ENCODE measurements around the gene EPB41. TPM values are rescaled to one million over a fixed set of nuclear protein-coding genes. Genes with fewer than 3 reads are reported as not detected.

Gene EPB41
- total and polyA plus RNA-seq, 9 of the 15 experiments (the other 6 are each of a cell fraction or from before 2014, with no cell fraction given) = 3.7 to 213 (median 141) TPM

DNA sequence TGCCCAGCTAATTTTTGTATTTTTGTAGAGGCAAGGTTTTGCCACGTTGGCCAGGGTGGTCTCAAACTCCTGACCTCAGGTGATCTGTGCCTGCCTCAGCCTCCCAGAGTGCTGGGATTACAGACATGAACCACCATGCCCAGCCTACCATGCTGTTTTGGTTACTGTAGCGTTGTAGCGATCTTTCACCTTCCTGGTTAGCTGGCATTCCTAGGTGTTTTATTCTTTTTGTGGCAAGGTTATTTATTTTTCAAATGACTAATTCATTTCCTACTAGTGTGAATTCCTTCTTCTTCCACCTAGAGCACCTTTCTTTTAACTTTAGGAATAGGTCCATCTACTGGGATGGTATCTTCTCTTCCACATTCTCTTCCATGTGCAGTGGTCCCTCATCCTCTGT, 180.1 kb downstream of the EPB41 start:
- H3K4me2 ChIP-seq (ENCODE audit: insufficient read depth, low read length) = no peak overlapping the region
- H3K9ac ChIP-seq (ENCODE audit: insufficient read depth in 1 of 2, low read depth in 2 of 2, low read length in 2 of 2) = no peak overlapping the region
- BruUV-seq (replicated peaks) = no TSS peak
- H3K9me1 ChIP-seq (ENCODE audit: control insufficient read depth, insufficient read depth, low read length) = no peaks in the 10 kb centered on the region
- WGBS (ENCODE audit: insufficient coverage, low coverage, missing lambda C conversion rate) = 89% methylated on average over 3 of the region's 3 CpGs
- POLR2A ChIA-PET = interaction anchor here (1.2 kb wide), 1 partner anchor 18 kb away, joined by 4 read pairs; no protein-coding TSS in a partner anchor
- H3K79me2 ChIP-seq (ENCODE audit: control insufficient read depth, insufficient read depth, low read length) = no peaks in the 10 kb centered on the region
- ATAC-seq = no peak
- H2AFZ ChIP-seq (ENCODE audit: low read depth, low read length) = no peak overlapping the region
- no peaks in the 10 kb centered on the region for H3K4me1 ChIP-seq (replicated peaks in 1 of 2; ENCODE audit: control insufficient read depth in 2 of 2, insufficient read depth in 2 of 2, low read length in 2 of 2)
- H3K36me3 ChIP-seq (ENCODE audit: control insufficient read depth, insufficient read depth, low read length) = peaks cover 79% of the 10 kb centered on the region
- CTCF ChIA-PET (ENCODE audit: low intra/inter-chr PET ratio) = no interaction called here
- FAIRE-seq = no peak
- DNase-seq (ENCODE audit: extremely low read depth in 1 of 4, low spot score in 3 of 4) = no peak
- no peaks in the 10 kb centered on the region for H4K20me1 ChIP-seq (replicated peaks; ENCODE audit: control insufficient read depth, insufficient read depth, low read length)
- no peak overlapping the region for H3K4me3 ChIP-seq
- no peaks in the 10 kb centered on the region for H3K27me3 ChIP-seq (ENCODE audit: control insufficient read depth in 2 of 2, insufficient read depth in 2 of 2, low read length in 2 of 2)
- H3K9me3 ChIP-seq (replicated peaks; ENCODE audit: control insufficient read depth, insufficient read depth, low read depth, low read length) = no peaks in the 10 kb centered on the region
- in situ Hi-C loops (cut with MboI) = no loop called here
- intact Hi-C loops (cut with micrococcal nuclease) = no loop called here
- no peak overlapping the region for H3K27ac ChIP-seq (ENCODE audit: extremely low read depth, low read depth, low read length)
- TF ChIP-seq CBX8 (IDR thresholded peaks at IDR 0.05; ENCODE audit: borderline replicate concordance, extremely low read depth, low read depth, low read length, poor library complexity, severe bottlenecking) (no peak), ZNF133 (CRISPR knock-in tag; IDR thresholded peaks at IDR 0.05) (no peak), PHTF2 (CRISPR knock-in tag; IDR thresholded peaks at IDR 0.05) (no peak), ZNF121 (CRISPR knock-in tag; conservative IDR thresholded peaks at IDR 0.05) (no peak), KDM4B (IDR thresholded peaks at IDR 0.05; ENCODE audit: borderline replicate concordance in 2 of 2, low read depth in 1 of 2) (no peak), JUN (IDR thresholded peaks at IDR 0.05; ENCODE audit: borderline replicate concordance, low read depth, low read length) (no peak), JUN (CRISPR knock-in tag; IDR thresholded peaks at IDR 0.05; ENCODE audit: borderline replicate concordance) (no peak), SREBF2 (CRISPR knock-in tag; IDR thresholded peaks at IDR 0.05) (no peak), GTF2A2 (tag; IDR thresholded peaks at IDR 0.05) (no peak), ZSCAN29 (IDR thresholded peaks at IDR 0.05) (no peak), HDAC1 (IDR thresholded peaks at IDR 0.05) (no peak), HSF4 (CRISPR knock-in tag; IDR thresholded peaks at IDR 0.05; ENCODE audit: borderline replicate concordance) (no peak)
- TF ChIP-seq, protein P1, sequence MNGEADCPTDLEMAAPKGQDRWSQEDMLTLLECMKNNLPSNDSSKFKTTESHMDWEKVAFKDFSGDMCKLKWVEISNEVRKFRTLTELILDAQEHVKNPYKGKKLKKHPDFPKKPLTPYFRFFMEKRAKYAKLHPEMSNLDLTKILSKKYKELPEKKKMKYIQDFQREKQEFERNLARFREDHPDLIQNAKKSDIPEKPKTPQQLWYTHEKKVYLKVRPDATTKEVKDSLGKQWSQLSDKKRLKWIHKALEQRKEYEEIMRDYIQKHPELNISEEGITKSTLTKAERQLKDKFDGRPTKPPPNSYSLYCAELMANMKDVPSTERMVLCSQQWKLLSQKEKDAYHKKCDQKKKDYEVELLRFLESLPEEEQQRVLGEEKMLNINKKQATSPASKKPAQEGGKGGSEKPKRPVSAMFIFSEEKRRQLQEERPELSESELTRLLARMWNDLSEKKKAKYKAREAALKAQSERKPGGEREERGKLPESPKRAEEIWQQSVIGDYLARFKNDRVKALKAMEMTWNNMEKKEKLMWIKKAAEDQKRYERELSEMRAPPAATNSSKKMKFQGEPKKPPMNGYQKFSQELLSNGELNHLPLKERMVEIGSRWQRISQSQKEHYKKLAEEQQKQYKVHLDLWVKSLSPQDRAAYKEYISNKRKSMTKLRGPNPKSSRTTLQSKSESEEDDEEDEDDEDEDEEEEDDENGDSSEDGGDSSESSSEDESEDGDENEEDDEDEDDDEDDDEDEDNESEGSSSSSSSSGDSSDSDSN (IDR thresholded peaks at IDR 0.05; ENCODE audit: borderline replicate concordance in 1 of 2, low read depth in 2 of 2, low read length in 2 of 2) = no peak
- TF ChIP-seq, protein P2, sequence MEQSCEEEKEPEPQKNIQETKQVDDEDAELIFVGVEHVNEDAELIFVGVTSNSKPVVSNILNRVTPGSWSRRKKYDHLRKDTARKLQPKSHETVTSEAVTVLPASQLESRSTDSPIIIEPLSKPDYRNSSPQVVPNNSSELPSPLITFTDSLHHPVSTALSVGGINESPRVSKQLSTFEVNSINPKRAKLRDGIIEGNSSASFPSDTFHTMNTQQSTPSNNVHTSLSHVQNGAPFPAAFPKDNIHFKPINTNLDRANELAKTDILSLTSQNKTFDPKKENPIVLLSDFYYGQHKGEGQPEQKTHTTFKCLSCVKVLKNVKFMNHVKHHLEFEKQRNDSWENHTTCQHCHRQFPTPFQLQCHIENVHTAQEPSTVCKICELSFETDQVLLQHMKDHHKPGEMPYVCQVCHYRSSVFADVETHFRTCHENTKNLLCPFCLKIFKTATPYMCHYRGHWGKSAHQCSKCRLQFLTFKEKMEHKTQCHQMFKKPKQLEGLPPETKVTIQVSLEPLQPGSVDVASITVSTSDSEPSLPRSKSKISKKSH (CRISPR knock-in tag; IDR thresholded peaks at IDR 0.05) = no peak
- TF ChIP-seq, protein P3, sequence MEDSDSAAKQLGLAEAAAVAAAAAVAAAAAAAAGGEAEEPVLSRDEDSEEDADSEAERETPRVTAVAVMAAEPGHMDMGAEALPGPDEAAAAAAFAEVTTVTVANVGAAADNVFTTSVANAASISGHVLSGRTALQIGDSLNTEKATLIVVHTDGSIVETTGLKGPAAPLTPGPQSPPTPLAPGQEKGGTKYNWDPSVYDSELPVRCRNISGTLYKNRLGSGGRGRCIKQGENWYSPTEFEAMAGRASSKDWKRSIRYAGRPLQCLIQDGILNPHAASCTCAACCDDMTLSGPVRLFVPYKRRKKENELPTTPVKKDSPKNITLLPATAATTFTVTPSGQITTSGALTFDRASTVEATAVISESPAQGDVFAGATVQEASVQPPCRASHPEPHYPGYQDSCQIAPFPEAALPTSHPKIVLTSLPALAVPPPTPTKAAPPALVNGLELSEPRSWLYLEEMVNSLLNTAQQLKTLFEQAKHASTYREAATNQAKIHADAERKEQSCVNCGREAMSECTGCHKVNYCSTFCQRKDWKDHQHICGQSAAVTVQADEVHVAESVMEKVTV (CRISPR knock-in tag; IDR thresholded peaks at IDR 0.05) = no peak
- TF ChIP-seq, protein P4, sequence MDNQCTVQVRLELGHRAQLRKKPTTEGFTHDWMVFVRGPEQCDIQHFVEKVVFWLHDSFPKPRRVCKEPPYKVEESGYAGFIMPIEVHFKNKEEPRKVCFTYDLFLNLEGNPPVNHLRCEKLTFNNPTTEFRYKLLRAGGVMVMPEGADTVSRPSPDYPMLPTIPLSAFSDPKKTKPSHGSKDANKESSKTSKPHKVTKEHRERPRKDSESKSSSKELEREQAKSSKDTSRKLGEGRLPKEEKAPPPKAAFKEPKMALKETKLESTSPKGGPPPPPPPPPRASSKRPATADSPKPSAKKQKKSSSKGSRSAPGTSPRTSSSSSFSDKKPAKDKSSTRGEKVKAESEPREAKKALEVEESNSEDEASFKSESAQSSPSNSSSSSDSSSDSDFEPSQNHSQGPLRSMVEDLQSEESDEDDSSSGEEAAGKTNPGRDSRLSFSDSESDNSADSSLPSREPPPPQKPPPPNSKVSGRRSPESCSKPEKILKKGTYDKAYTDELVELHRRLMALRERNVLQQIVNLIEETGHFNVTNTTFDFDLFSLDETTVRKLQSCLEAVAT (IDR thresholded peaks at IDR 0.05) = no peak
